Measurements from ENCODE around the gene ZNF367.

GRCh38 chr9:96425500-96426169 lies 7.5 kb upstream of the ZNF367 start:
- TF ChIP-seq EZH2 (IDR thresholded peaks at IDR 0.05) (no peak), POLR2AphosphoS5 (IDR thresholded peaks at IDR 0.05; ENCODE audit: borderline replicate concordance, low read depth, low read length) (no peak), FOXP2 (optimal IDR thresholded peaks at IDR 0.05; ENCODE audit: control extremely low read depth, extremely low read length, insufficient read depth) (no peak)
